Gastrocnemius medialis (tissue), 4 donors: ENCODE data around the gene MRPS2.

ENCODE experiments used
- CTCF ChIP-seq, 5 experiments: fragments of 450-650 bp in 3 of 5; fragments of 200-600 bp in 2 of 5; sonication (generic) in 2 of 5; IDR thresholded peaks in 4 of 5; conservative IDR thresholded peaks in 1 of 5; 1 replicate in 4 of 5; 2 replicates in 1 of 5; pipeline ENCODE4 v1.5.1; 2016 to 2019; ENCODE audit warnings: antibody characterized with exemption in 5 of 5, mild to moderate bottlenecking in 3 of 5, moderate library complexity in 3 of 5
- POLR2A ChIP-seq, 2 donors: fragments of 450-650 bp; IDR thresholded peaks; one replicate each; pipeline ENCODE4 v1.6.1; 2017; ENCODE audit warnings: antibody characterized with exemption in 2 of 2, mild to moderate bottlenecking in 2 of 2, moderate library complexity in 2 of 2

GRCh38 chr9:135515083-135515951 lies 14.8 kb downstream of the MRPS2 start:
- TF ChIP-seq POLR2A (IDR thresholded peaks at IDR 0.05): no peak
- no peak for TF ChIP-seq CTCF (IDR thresholded peaks at IDR 0.05 in 4 of 5, conservative IDR thresholded peaks at IDR 0.05 in 1 of 5)
